ENCODE results near the gene BTN3A1. TPM values are rescaled to one million over a fixed set of nuclear protein-coding genes. Genes with fewer than 3 reads are reported as not detected.
A peak's percentile ranks its signal among the peaks of the same experiment; 100 is the strongest.
"Not testable (repeated sequence)": the region's sequence is repeated elsewhere in the genome, so short reads cannot be mapped to it uniquely, and the experiment has no call there.

Gene BTN3A1
- 10 to 100 TPM; 34.9 to 84.2 (median 48.5) TPM for total RNA-seq

- peak; percentile 66 to 79 (median 76) for DNase-seq
- peaks cover 0 to 22% (median 0%) of the 10 kb centered on the region in 4 donors for H3K4me1 ChIP-seq
- no peaks in the 10 kb centered on the region for H3K9me3 ChIP-seq
- H3K27me3 ChIP-seq: no peaks in the 10 kb centered on the region
- H3K36me3 ChIP-seq: peaks cover 0 to 13% (median 0%) of the 10 kb centered on the region in 3 donors
- peak within 1 kb of the TSS; percentile 69 to 86 (median 80) for H3K27ac ChIP-seq
- H3K4me3 ChIP-seq: peak within 1 kb of the TSS; percentile 44 to 68 (median 50)
- peak in 1 of 2 donors; percentile 12 for TF ChIP-seq POLR2A (IDR thresholded peaks at IDR 0.05)
- TF ChIP-seq CTCF (IDR thresholded peaks at IDR 0.05): no peak
These were observed at the start of gene BTN3A1 for GRCh38 chr6:26401987-26402658. Gene BTN3A1 (plus strand): TSS chr6:26402275. CDS start chr6:26405564, 3,289 bp downstream.

- no peaks in the 10 kb centered on the region for H3K27me3 ChIP-seq
- no peak for DNase-seq
- H3K4me3 ChIP-seq: no peak overlapping the region
- no peaks in the 10 kb centered on the region for H3K4me1 ChIP-seq
- H3K9me3 ChIP-seq: no peaks in the 10 kb centered on the region
- no peaks in the 10 kb centered on the region for H3K36me3 ChIP-seq
- H3K27ac ChIP-seq: no peak overlapping the region
- TF ChIP-seq POLR2A (IDR thresholded peaks at IDR 0.05) (no peak), CTCF (IDR thresholded peaks at IDR 0.05) (no peak)
These were observed 49.8 kb upstream of the BTN3A1 start for GRCh38 chr6:26352315-26352714.

- Histone ChIP-seq H3K9me3 (no peaks in the 10 kb centered on the region), H3K27me3 (no peaks in the 10 kb centered on the region), H3K4me3 (no peak overlapping the region), H3K4me1 (no peaks in the 10 kb centered on the region), H3K36me3 (no peaks in the 10 kb centered on the region), H3K27ac (no peak overlapping the region)
- no peak for DNase-seq
- TF ChIP-seq CTCF (IDR thresholded peaks at IDR 0.05) (no peak), POLR2A (IDR thresholded peaks at IDR 0.05) (no peak)
These were observed 47.9 kb upstream of the BTN3A1 start for GRCh38 chr6:26354162-26354561.

GRCh38 chr6:26355366-26355765 is 46.7 kb upstream of the BTN3A1 start:
- H3K36me3 ChIP-seq: no peaks in the 10 kb centered on the region
- no peak overlapping the region for H3K4me3 ChIP-seq
- H3K9me3 ChIP-seq: no peaks in the 10 kb centered on the region
- H3K27me3 ChIP-seq: no peaks in the 10 kb centered on the region
- no peak for TF ChIP-seq POLR2A (IDR thresholded peaks at IDR 0.05)
- TF ChIP-seq CTCF (IDR thresholded peaks at IDR 0.05): no peak
- no peak overlapping the region for H3K27ac ChIP-seq
- no peak for DNase-seq
- H3K4me1 ChIP-seq: peaks cover 0 to 2% (median 0%) of the 10 kb centered on the region in 4 donors

- H3K36me3 ChIP-seq, H3K4me3 ChIP-seq, H3K27ac ChIP-seq, DNase-seq, H3K4me1 ChIP-seq, H3K9me3 ChIP-seq, H3K27me3 ChIP-seq: not testable (repeated sequence)
These were observed 44.5 kb upstream of the BTN3A1 start for GRCh38 chr6:26357543-26357942.

- DNase-seq: no peak
- Histone ChIP-seq H3K27me3 (no peaks in the 10 kb centered on the region), H3K4me3 (no peak overlapping the region), H3K36me3 (no peaks in the 10 kb centered on the region), H3K9me3 (no peaks in the 10 kb centered on the region), H3K4me1 (peaks cover 0 to 7% (median 0%) of the 10 kb centered on the region in 4 donors), H3K27ac (no peak overlapping the region)
- TF ChIP-seq POLR2A (IDR thresholded peaks at IDR 0.05) (no peak), CTCF (IDR thresholded peaks at IDR 0.05) (no peak)
These were observed 43.5 kb upstream of the BTN3A1 start for GRCh38 chr6:26358511-26358981.
